HG02840 (cell line): ENCODE results near the gene HMGCS2.
A peak's percentile ranks its signal among the peaks of the same experiment; 100 is the strongest.
"Not testable (repeated sequence)": the region's sequence is repeated elsewhere in the genome, so short reads cannot be mapped to it uniquely, and the experiment has no call there.

Experiments
- ATAC-seq: cut with Tn5 transposase; IDR thresholded peaks from one replicate; pipeline ENCODE4 v1.9.1; 2021; ENCODE audit warnings: mild to moderate bottlenecking, moderate library complexity, moderate number of reproducible peaks; ENCODE audit not compliant: unreplicated experiment, low FRiP score

The HMGCS2 gene

DNA sequence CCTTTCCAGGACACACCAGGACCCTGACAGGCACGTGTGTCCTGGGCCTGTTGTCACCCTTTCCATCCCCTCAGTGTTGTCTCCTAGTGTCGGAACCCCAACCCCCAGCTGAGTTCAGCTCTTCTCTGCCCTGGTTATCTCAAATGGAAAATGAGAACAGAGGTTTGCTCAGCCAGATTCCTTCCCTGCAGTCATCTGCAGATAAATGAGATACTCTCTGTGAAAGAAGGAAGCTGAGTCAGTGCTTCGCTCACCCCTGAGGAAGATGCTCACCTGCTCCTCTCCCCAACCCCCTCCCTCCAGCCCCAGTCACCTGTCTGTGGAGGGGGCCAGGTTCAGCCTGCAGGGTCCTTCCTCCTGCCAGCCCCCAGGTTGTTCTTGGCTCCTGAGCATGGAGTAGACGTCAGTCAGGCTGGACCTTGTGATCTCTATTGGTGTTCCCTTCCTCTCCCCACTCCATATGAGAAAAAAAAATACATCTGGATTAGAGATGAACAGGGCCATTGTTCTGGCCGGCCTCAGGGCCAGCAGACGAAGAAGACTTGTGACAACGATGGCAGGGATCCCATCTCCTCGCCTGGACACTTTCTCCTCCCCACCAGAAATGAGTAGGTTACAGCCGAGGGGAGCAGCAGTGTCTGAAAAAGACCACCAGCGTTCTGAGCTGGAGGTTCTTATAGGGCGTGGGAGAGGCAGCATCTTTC, 36.1 kb downstream of the HMGCS2 start:
- no peak for ATAC-seq

DNA sequence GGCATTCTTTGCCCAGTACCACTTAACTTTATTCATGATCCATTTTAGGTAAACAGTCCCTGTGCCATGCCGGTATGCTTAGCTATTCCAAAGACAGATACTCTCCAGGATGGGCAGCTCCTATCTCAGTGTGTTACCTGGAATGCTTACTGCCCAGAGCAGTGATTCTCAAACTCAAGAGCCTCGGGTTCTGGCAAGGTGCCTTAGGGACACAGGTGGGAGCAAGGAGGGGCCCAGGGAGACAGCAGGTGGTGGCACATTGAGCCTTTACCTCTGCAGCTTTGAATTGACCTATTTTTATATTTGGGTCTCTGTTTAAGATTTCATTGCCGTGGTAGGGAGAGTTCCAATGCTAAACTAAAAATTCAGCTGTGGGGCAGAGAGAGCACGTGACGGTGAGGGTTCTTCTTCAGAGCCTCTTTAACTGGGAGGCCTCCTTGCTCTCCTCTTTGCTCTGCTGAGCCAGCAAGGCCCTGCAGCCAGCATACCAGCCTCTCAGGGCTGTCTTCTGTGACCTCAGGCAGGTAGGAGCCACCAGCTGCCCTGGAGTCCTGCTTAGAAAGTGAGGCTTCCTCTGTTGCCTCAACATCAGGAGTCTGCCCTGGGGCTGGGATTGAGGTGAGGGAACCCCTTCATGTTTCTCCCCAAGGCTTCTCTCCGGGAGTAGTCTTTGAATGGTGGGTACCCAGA, 36.8 kb downstream of the HMGCS2 start:
- ATAC-seq, result no peak

DNA sequence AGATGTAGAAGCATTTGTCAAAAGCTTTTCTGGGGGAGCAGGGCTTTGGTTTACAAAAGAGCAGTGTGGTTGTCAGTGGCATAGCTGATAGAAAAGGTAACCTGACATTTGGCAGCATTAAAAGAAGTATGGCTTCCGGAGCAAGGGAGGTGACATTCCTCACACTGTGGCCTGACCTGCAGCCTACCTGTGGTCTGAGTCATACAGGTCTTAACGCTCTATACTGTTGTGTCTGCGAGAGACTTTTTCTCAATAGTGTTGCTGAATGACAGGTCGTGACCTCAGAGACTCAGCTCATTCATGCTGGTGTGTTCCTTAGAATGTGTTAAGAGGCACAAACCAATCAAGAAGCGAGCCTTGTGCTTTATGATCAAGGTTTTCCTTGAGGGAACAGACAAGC, 37.6 kb downstream of the HMGCS2 start:
- no peak for ATAC-seq

DNA sequence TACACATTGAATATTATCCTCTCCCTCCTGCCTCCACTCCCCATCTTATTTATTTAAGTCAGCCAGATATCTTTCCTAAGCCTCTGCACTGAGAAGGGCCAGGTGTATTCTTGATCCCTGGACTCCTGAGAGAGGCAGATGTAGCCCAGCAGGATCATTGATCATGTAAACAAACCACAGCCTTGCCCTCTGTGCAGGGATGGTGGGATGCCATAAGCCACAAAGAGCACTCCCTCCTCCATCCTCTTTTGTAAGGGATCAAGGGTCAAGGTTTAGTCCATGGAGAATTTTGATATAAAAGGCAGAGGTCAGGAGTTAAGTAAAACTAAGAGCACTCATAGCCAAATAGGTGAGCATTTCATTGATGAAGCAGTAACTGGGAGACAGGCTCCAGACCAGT, 39.7 kb downstream of the HMGCS2 start:
- ATAC-seq, result no peak

DNA sequence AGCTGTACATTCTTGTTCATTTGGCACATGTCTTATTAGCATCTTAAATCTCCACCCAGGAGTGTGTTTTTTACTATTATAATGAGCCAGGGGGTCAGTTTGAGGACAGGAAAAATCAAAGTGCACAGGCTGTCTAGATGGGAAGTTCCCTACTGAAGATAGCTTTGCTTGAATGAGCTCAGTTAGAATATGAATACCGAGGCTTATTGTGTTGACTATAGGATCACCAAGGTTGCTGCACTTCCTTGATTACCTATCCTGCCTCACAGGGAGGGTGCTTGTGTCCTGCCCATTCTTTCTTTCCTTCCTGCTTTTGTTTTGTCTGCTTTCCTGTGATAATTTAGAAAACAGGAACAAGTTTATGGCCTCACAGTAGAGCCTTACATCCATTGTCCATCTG, 40.7 kb downstream of the HMGCS2 start:
- ATAC-seq, result no peak

DNA sequence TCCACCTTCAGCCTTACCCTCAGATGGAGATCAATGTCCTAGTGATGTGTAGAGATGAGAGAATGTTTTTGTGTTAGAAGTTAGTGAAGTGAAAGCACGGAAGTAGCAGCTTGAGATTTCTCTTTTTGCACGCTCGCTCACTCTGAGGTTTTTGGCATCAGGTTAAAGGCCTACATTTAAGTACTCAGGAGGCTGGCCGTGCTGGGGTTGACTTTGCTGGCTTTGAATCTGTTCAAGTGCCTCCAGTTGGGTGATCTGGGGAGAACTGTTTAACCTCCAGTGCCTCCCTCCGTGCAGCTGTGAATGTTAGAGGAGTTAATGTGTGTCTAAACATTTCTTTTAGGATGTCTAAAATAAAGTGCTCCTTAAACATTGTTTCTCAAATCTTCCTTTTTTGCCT, 43.1 kb downstream of the HMGCS2 start:
- no peak for ATAC-seq

DNA sequence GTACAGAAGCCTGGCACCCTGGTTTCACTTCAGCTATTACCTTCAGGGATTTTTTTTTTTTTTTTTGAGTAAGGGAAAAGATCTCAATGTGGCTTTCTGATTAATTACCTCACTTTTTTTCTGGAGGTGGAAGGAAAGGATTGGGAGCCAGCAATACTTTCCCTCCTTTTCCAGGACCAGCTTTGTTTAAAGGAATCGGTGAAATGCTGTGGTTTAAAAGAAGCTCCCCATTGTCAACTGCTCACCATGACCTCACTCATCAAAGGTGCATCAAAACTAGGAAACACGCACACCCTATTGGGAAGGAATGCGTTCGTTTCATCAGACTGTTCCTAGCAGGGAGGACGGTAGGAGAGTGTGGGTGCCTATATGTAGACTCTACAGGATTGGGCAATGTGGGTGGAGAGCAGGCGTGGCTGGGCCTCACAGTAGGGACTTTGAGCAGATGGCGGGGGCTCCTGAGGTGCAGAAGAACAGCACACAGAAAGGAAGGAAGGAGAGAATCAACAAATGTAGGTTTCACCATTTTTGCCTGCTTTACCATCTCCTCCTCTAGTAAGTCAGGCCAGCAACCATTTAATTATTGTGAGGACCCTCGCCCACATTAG, 44.0 kb downstream of the HMGCS2 start:
- ATAC-seq, result no peak

DNA sequence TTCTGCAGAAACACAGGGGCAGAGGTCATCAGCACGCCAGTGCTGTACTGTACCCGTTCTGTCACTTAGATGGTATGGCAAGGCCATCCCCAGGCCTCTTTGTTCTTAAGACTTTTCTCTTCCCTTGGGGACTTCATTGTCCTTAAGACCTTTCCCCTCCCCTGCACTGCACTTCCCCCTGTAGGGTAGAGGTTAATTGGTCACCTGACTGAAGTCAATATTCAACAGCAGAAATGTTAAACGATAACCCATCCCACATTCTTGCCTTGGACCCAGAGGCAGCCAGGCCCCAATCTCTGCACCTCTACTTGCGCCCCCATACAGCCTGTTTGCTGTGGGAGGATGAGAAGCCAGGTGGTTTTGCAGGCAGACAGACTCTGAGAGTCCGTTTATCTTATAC, 46.8 kb downstream of the HMGCS2 start:
- no peak for ATAC-seq

DNA sequence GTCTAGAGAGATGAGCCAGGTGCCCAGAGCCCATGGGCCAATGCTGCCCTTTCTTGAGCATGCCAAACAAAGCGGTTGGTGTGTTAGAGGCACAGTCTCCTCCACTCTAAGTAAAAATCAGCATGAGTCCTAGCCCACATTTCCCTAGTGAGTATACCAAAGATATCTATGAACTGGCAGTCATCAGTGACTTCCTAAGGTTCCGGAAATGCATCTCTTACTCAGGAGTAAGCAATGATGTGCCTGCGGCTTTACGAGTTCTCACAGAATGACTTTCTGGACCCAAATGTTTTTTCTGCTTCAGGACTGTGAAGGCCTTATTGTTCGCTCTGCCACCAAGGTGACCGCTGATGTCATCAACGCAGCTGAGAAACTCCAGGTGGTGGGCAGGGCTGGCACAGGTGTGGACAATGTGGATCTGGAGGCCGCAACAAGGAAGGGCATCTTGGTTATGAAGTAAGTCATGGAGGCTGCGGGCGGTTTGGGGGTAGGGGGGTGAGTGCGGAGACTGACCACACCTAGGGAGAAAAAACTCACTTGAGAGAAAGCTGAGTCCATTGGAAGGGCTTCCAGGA, 47.8 kb downstream of the HMGCS2 start:
- ATAC-seq, result no peak

DNA sequence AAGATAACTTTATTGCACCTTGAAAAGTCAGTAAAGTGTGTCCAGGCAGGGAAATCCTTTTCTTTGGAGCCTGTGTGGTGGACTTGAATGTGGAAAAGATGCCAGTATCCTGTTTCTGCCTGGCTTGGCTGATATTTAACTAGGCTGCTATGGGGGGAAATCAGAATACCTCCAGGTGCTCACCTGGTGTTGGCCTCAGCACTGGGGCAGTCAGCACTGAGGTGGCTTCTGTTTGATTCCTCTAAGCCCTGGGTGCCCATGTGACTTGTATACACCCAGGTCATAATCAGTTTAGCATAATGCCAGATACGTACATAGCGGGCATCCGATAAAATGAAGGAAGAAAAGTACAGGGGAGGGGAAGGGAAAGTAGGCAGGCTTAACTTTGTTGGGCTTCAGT, 49.7 kb downstream of the HMGCS2 start:
- ATAC-seq, result no peak

DNA sequence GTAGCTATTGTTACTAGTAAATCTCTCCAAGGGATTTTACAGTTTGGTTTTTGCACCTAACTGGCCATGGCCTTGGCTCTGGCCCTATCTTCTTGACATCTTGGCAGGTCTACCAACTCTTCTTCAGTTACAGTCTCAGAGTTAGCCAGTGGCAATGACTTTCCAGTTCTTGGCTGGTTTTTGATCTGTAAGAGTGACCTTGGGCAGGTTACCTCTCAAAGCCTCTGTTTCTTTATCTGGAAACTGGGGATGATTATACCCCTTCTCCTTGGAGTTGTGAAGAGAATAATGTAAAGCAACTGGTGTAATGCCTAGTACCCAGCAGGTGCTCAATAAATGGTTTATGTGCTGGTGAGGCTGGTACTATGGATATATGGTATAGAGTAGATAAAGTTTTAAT, 50.3 kb downstream of the HMGCS2 start:
- no peak for ATAC-seq

DNA sequence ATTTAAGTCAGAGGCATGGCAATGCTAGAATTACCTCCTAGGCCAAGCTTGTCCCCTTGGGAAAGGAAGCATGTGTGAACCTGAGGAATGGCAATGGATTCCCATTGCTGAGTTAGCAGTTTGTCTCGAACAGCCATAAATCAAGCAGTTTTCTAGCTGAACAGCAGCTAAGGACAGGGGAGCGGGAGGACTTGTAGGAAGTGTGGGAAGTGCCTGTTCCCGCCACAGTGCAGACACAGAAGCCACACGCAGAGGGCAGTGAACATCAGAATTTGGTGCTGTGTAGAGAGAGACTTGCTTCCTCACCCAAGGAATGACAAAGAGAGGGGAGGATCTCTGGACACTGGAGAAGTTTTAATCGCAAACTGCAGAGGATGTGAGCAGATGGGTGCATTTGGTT, 53.2 kb downstream of the HMGCS2 start:
- ATAC-seq, result no peak

DNA sequence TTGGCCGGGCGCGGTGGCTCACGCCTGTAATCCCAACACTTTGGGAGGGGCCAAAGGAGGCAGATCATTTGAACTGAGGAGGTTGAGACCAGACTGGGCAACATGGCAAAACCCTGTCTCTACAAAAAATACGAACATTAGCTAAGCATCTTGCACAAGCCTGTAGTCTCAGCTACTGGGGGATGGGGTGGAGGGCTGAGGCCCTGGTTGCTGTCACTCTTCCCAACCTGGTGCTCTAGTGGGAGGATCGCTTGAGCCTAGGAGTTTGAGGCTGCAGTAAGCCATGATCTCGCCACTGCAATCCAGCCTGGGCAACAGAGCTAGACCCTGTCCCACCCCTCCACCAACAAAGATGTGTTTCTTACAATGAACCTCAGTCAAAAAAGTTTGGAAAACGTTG, 54.1 kb downstream of the HMGCS2 start:
- ATAC-seq, result no peak

DNA sequence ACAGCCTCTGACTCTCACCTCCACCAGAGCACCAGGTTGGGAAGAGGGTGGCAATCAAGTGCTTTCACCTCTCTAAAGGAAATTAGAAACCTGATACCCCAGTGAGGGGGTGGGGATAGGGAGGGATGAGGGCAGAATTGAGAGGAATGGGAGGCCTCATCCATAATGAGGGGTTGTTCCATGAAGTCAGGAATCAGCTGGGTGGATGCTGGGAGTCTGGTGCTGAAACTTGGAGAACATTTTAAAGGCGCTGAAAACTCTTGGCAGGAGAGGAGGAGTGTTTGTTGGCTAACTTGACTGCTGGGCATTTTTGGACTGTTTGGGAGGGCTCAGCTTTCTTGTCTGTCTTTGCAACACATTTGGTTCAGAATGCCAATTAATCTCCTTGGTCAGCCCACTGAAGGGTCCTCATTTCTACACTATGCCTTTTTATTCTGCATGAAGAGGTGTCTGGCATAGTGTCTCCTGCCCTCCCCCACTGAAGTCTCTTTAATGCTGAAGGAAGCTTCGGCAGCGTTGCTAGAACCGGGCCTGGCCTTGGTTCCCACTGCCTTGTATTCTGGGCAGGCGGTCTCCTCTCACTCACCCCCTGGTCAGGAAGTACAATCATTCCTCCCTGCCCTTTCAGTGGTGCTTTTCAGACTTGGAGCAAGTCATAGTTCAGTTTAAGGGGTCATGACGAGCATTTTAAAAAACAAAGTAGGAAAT, 54.8 kb downstream of the HMGCS2 start:
- no peak for ATAC-seq

DNA sequence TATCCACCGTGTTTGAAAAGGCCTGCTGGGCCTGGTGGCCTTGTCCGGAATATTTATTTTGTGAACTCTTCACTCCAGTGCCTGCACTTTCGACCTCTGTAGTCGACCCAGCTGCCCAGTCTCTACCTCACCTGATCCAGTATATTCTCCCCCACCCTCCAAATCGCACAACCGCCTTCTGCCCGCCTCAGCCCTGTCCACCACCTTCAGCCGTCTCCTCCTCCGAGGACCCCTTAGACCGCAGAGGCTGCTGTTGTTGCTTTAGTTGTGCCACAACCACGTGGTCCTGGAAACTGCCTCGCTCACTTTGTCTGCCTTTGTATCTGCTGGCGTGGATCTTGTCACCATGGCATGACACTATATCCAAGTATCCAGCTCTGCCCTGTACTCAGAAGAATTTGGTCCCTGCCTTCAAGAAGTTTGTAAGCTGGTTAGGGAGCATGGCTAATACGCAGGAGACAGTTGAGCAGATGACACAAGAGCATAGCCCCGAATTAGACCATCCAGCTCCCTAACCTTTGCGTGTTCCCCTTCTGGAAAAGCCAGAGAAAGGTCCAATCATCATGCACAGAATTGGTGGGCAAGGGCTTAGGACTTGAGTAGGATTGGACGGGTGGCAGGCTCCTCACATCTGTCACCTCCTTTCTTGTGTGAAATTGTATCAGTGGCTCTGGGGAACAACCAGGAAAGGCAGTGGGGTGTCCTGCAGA, 55.5 kb downstream of the HMGCS2 start:
- ATAC-seq, result no peak

DNA sequence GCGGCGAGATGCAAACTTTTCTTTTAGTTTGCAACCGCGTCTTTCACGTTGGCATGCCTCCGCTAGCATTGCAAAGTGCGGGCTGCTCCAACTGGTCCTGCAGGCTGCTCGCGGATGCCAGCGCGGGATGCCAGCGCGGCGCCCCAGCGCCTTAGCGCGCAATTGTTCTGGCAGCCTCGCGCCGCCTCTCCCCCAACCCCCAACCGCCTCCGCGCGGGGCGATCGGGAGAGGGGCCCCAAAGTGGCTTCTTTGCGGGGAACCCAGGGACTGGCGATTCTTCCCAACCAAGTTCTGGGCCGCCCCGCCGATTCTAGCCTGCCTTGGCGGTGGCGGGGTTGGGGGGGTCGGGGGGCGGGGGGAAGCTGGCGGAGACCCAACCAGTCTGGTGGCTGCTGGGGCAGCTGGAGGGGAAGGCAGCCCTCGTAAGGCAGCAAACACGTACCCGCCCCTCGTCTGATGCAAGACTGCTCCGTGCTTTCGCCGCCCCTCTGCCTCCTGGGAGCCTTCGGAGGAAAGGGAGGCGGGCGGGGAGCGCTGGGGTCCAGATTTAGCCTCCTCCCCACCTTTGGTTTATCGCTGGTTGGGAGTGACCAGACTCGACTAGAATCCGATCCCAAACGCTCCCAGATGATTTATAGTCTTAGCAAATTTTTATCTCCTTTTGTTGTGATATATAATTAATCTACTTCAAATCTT, 56.2 kb downstream of the HMGCS2 start:
- no peak for ATAC-seq

DNA sequence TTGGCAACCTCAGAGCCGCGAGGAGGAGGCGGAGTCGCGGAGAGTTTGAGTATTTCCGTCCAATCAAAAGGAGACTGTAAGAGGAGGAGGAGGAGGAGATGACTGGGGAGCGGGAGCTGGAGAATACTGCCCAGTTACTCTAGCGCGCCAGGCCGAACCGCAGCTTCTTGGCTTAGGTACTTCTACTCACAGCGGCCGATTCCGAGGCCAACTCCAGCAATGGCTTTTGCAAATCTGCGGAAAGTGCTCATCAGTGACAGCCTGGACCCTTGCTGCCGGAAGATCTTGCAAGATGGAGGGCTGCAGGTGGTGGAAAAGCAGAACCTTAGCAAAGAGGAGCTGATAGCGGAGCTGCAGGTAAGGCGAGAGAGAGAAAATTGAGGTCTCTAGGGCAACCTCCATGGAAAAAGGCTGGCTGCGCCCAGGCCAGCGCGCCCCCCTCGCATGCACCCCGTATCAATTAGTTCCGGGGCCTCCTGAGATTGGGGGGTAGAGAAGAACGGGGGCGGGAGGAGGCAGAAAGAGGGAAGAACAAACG, 56.8 kb downstream of the HMGCS2 start, which contains the start of gene PHGDH:
PHGDH (plus strand) TSS at position 131 of the 538 bp plus-strand sequence; CDS start at position 220, 89 bp downstream.
- peak; percentile 67 for ATAC-seq

DNA sequence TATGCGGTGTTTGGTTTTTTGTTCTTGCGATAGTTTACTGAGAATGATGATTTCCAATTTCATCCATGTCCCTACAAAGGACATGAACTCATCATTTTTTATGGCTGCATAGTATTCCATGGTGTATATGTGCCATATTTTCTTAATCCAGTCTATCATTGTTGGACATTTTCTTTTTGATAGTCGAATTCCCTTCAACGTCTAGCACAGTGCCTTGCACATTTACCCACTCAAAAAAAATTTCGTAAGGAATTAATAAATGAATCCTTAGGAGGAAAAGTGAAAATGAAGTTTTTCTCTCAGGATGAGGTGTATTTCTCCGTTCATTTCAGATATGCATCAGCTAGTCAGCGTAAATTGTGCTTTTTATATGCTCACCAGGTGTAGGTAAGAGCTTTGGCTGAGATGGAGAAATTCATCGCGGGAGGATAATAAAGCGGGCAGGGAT, 57.3 kb downstream of the HMGCS2 start:
- ATAC-seq, result not testable (repeated sequence)

DNA sequence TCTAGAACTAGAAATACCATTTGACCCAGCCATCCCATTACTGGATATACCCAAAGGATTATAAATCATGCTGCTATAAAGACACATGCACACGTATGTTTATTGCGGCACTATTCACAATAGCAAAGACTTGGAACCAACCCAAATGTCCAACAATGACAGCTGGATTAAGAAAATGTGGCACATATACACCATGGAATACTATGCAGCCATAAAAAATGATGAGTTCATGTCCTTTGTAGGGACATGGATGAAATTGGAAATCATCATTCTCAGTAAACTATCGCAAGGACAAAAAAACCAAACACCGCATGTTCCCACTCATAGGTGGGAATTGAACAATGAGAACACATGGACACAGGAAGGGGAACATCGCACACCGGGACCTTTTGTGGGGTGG, 62.1 kb downstream of the HMGCS2 start:
- ATAC-seq, result not testable (repeated sequence)
